Right lobe of liver (tissue), 4 donors: ENCODE results near the gene TTC19.

ENCODE experiments used
- CTCF ChIP-seq, 4 donors: fragments of 200-600 bp in 3 of 4; fragments of 450-650 bp in 1 of 4; IDR thresholded peaks; one replicate each; pipeline versions ENCODE4 v1.5.1 to v1.8.0; 2016 to 2022; ENCODE audit warnings: antibody characterized with exemption in 4 of 4, mild to moderate bottlenecking in 2 of 4
- POLR2A ChIP-seq: fragments of 450-650 bp; IDR thresholded peaks from one replicate; pipeline ENCODE4 v1.6.1; 2017; ENCODE audit warnings: antibody characterized with exemption, mild to moderate bottlenecking
- donor health status: DM: no; HTN: no; CAD: no.
- donor health status: DM: no; HTN: no; CAD: no.
- donor health status: DM: no; HTN: yes; CAD: no.

- TF ChIP-seq CTCF (IDR thresholded peaks at IDR 0.05) (no peak), POLR2A (no peak)
These were observed 32.8 kb upstream of the TTC19 start for GRCh38 chr17:15966879-15967248.
